GM19351 (cell line): ENCODE data around the gene SRF.

ENCODE experiments used
- ATAC-seq: cut with Tn5 transposase; IDR thresholded peaks from one replicate; pipeline ENCODE4 v1.9.1; 2021; ENCODE audit warnings: mild to moderate bottlenecking, moderate library complexity; ENCODE audit not compliant: unreplicated experiment

Gene SRF

GRCh38 chr6:43146709-43147688 lies 24.1 kb upstream of the SRF start:
- no peak for ATAC-seq

GRCh38 chr6:43147691-43148477 lies 23.2 kb upstream of the SRF start:
- no peak for ATAC-seq

- no peak for ATAC-seq
Measured at GRCh38 chr6:43149265-43149664, 21.8 kb upstream of the SRF start.

- ATAC-seq, result no peak
Measured at GRCh38 chr6:43150051-43150751, 20.9 kb upstream of the SRF start.

GRCh38 chr6:43159599-43159998 lies 11.5 kb upstream of the SRF start:
- ATAC-seq, result no peak

- ATAC-seq, result no peak
Measured at GRCh38 chr6:43163899-43164298, 7.2 kb upstream of the SRF start.

GRCh38 chr6:43170417-43170930 lies 595 bp upstream of the SRF start:
- ATAC-seq, result no peak

GRCh38 chr6:43171707-43172103 lies 636 bp downstream of the SRF start:
- ATAC-seq, result no peak

- no peak for ATAC-seq
Measured at GRCh38 chr6:43172104-43173007, 1.3 kb downstream of the SRF start.

- ATAC-seq, result no peak
Measured at GRCh38 chr6:43173591-43174262, 2.7 kb downstream of the SRF start.

- ATAC-seq, result peak; percentile 73
Measured at GRCh38 chr6:43174263-43175112, 3.4 kb downstream of the SRF start.

- ATAC-seq, result no peak
Measured at GRCh38 chr6:43175676-43176422, 4.8 kb downstream of the SRF start.

- no peak for ATAC-seq
Measured at GRCh38 chr6:43176423-43176786, 5.3 kb downstream of the SRF start.

GRCh38 chr6:43178150-43178549 lies 7.1 kb downstream of the SRF start:
- ATAC-seq, result no peak

GRCh38 chr6:43178951-43179830 lies 8.1 kb downstream of the SRF start:
- no peak for ATAC-seq

- ATAC-seq, result no peak
Measured at GRCh38 chr6:43180058-43180457, 9.0 kb downstream of the SRF start.

GRCh38 chr6:43180985-43181384 lies 9.9 kb downstream of the SRF start:
- no peak for ATAC-seq
